Large intestine (tissue), 3 donors: ENCODE measurements around the gene EPOP. TPM values are rescaled to one million over a fixed set of nuclear protein-coding genes. Genes with fewer than 3 reads are reported as not detected.
"Not testable (repeated sequence)": the region's sequence is repeated elsewhere in the genome, so short reads cannot be mapped to it uniquely, and the experiment has no call there.

Experiments
- DNase-seq, 2 donors: peaks; one replicate each; pipeline versions ENCODE4 v3.0.0 to v3.0.0-alpha.2; 2013
- H3K27ac ChIP-seq: one replicate; pipeline ENCODE4 v1.5.1; 2013; ENCODE audit warnings: low read length
- H3K27me3 ChIP-seq: 2 replicates; pipeline ENCODE4 v1.6.1; 2013; ENCODE audit warnings: low read length; ENCODE audit not compliant: control insufficient read depth, insufficient read depth
- H3K36me3 ChIP-seq: 2 replicates; pipeline ENCODE4 v1.6.1; 2013; ENCODE audit warnings: low read length; ENCODE audit not compliant: control insufficient read depth, insufficient read depth
- H3K4me1 ChIP-seq: one replicate; pipeline ENCODE4 v1.6.1; 2013; ENCODE audit warnings: low read length; ENCODE audit not compliant: control insufficient read depth, insufficient read depth
- H3K4me3 ChIP-seq: one replicate; pipeline ENCODE4 v1.5.1; 2013; ENCODE audit warnings: low read length
- H3K9me3 ChIP-seq: one replicate; pipeline ENCODE4 v1.6.1; 2013; ENCODE audit warnings: mild to moderate bottlenecking, low read depth, low read length, moderate library complexity; ENCODE audit not compliant: control insufficient read depth
- WGBS: methylation state at CpG from one replicate; pipeline ENCODE4 v1.1.5; 2013; ENCODE audit warnings: low lambda C conversion rate; ENCODE audit not compliant: insufficient coverage; 5-methylcytosine and 5-hydroxymethylcytosine counted together
- polyA plus RNA-seq: library from polyadenylated mRNA; unstranded; fragments of 120-200 nt; gene quantifications from one replicate; pipeline ENCODE4 v1.2.1, GENCODE V29; 2013

Gene EPOP
- polyA plus RNA-seq, 1 donor: 0.57 TPM

- Histone ChIP-seq H3K9me3 (peaks cover under 1% of the 10 kb centered on the region), H3K27ac (no peak overlapping the region), H3K4me3 (no peak overlapping the region), H3K4me1 (peaks cover 5% of the 10 kb centered on the region), H3K36me3 (no peaks in the 10 kb centered on the region), H3K27me3 (peaks cover 10% of the 10 kb centered on the region)
- WGBS: no CpG with 5 or more reads among the region's 7 CpGs
- DNase-seq: no peak
These were observed 15.3 kb downstream of the EPOP start for GRCh38 chr17:38659415-38659814.

DNA sequence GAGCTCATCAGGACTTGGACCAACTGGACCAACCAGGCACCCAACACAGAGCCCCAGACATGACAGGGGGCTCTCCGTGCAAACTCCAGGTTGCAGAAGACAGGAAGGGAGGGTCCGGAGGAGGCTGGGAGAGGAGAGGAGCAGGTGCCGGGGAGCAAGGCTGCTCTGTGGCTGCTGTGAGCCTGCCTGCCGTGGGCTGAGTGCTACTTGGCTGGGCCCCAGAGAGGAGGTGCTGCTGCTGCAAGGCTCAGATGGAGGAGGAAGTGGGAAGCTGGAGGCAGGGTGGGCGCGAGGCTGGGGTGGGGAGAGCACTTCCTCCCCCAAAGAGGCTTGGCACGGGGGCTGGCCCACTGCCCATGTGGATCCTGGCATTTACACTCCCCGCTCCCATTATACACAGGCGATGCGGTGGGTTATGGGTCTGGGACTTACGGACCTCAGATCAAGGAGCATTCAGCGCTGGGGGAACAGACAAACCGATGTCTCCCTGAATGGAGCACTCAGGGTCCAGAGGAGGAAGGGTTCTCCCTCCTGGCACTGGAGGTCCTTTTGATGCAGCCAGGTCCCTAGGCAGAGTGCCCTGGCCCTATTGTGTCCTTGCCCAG lies 15.9 kb downstream of the EPOP start:
- no CpG with 5 or more reads among the region's 13 CpGs for WGBS
- Histone ChIP-seq H3K4me3 (no peak overlapping the region), H3K27ac (no peak overlapping the region), H3K36me3 (no peaks in the 10 kb centered on the region), H3K9me3 (peaks cover 2% of the 10 kb centered on the region), H3K27me3 (peaks cover 16% of the 10 kb centered on the region), H3K4me1 (peaks cover 5% of the 10 kb centered on the region)
- no peak for DNase-seq

DNA sequence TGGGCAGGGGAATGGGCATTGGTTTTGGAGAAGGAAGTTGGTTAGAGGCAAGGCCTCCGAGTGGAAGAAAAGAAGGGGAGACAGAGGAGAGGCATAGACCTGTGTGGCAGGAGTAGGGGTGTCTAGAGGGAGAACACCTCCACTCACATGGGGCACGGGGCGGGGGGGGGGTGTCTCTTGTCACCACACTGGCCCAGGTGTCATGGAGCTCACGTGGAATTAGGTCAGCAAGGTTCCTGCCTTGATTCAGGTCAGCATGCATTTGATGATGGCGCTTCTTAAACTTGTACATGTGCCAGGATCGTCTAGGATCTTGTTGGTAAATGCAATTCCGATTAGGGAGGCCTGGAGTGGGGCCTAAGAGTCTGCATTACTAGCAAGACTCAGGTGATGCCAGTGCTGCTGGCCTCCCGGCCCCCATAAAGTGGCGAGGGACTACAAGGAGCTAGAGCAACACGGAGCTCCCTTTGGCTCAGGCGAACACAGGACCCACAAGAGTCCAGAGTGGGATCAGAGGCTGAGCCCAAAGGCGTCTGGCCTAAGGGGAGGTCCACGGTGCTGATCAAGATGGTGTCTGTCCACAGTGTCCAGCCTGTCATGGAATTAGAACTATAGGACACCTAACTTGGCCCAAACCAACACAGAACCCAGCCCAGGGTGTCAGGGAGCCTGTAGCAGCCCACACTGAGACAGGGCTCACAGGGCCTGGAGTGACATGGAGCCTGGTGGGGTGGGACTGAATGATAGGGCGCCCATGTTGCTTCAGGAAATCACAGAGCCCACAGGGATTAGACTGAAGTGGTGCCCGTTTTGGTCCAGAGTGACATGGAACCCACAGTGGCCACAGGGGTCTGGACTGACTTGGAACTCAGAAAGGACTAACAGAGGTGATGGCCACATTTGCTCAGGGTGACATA lies 16.7 kb downstream of the EPOP start:
- peaks cover 5% of the 10 kb centered on the region for H3K4me1 ChIP-seq
- H3K36me3 ChIP-seq: no peaks in the 10 kb centered on the region
- no peak for DNase-seq
- peaks cover 21% of the 10 kb centered on the region for H3K27me3 ChIP-seq
- H3K9me3 ChIP-seq: peaks cover 2% of the 10 kb centered on the region
- no peak overlapping the region for H3K4me3 ChIP-seq
- no CpG with 5 or more reads among the region's 15 CpGs for WGBS
- no peak overlapping the region for H3K27ac ChIP-seq

DNA sequence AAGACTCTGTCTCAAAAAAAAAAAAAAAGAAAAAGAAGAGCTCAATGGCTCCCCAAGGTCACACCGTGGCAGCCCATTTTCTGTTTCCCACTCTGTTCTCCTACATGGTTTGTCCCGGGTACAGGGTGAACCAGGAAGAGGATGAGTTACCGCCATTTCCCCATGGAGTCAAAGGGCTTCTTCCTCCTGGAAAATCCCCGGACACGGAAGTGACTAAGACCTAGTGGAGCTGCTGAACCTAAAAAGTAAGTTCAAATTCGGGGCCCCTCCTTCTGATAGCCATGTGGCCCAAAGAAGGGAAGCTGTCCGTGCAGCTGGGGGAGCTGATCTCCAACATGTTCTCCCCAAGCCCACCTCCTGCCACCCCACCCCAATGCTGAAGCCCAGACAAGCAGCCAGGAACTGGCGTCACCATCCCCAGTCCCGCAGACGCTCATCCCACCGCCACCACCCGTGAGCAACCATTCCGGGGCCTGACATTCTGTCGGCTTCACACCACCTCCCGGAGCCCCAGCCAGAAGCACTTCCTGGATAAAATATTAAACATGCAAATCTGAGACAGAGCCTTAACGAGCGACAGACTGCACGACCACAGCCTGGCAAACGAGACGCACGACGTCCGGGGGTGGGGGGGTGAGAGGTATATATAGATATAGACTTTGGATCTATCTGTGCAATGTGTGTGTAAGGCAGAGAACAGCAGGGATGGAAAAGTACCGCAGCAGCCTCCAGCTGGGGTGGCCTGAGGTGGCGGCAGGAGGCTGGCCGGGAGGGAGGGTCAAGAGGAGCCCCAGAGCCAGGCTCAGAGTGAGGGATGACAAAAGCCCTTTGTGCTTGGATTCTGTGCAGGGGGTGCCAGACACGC lies 17.6 kb downstream of the EPOP start:
- Histone ChIP-seq H3K27me3 (peaks cover 19% of the 10 kb centered on the region), H3K27ac (no peak overlapping the region), H3K9me3 (peaks cover 2% of the 10 kb centered on the region), H3K4me1 (peaks cover 5% of the 10 kb centered on the region), H3K4me3 (no peak overlapping the region), H3K36me3 (no peaks in the 10 kb centered on the region)
- 60% methylated on average over 1 of the region's 27 CpGs for WGBS
- no peak for DNase-seq

DNA sequence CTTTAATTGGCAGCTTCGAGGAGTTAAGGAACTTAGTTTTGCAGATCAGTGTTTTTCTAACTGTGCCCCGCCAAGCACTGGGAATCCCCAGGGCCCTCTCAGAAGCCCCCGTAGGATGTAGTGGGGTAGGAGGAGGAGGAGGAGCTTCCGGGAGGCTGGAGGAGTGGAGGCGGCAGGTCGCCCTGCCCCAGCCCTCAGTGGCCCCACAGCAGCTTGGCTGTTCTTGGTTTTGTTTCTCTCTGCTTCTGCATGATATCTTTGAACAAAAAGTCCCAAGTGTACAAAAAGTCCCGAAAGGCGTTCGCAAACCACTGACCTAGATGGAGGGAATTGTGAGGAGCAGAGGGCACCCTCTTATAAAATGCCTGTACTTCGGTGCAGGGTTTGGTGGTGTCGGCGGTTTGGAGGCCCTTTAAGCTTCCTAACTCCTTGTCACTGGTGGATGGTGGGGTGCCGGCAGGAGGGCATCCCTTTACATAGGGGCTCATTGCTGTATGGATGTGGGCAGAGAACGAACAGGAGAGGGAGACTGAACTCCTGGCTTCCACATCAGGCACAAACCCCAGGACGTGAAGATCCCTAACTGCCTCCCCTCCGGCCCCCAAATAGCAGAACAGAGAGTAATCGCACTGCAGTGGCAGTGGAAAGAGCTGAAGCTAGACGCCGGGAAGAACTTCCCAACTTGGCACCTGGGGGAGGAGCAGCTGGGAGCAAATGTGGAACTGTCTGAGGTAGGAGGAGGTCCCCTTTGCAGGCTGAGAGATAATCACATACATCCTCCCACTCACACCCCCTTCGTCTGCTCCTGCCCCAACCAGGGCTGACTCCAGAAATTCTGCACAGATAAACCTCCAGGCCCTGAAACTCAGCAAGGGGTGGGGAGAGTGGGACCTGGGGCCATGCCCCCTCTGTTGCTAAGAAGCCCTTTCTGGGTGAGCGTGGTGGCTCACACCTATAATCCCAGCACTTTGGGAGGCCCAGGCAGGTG lies 20.1 kb downstream of the EPOP start:
- H3K36me3 ChIP-seq: no peaks in the 10 kb centered on the region
- DNase-seq: no peak
- H3K4me3 ChIP-seq: no peak overlapping the region
- H3K27ac ChIP-seq: no peak overlapping the region
- peaks cover 2% of the 10 kb centered on the region for H3K9me3 ChIP-seq
- WGBS: no CpG with 5 or more reads among the region's 21 CpGs
- peaks cover 19% of the 10 kb centered on the region for H3K27me3 ChIP-seq
- H3K4me1 ChIP-seq: peaks cover 5% of the 10 kb centered on the region

DNA sequence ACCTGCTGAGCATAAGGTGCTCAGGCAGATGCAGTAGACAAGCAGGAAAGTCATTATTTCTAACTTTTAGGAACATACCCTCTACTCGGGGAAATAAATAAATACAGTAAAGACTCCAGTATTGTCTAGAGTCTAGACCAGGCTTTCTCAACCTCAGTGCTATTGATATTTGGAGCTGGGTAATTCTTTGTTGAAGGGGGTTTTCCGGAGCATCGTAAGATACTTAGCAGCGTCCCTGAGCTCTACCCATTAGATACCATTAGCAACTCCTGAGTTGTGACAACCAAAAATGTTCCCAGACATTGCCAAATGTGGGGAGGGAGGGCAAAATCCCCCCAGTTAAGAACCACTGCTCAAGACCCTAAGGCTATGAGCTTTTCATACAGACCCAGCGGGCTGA lies 21.1 kb downstream of the EPOP start:
- H3K27me3 ChIP-seq: peaks cover 19% of the 10 kb centered on the region
- no peak for DNase-seq
- H3K4me1 ChIP-seq: peaks cover 5% of the 10 kb centered on the region
- peaks cover 2% of the 10 kb centered on the region for H3K9me3 ChIP-seq
- H3K27ac ChIP-seq: no peak overlapping the region
- no peak overlapping the region for H3K4me3 ChIP-seq
- no peaks in the 10 kb centered on the region for H3K36me3 ChIP-seq
- no CpG with 5 or more reads among the region's 5 CpGs for WGBS

- H3K36me3 ChIP-seq: no peaks in the 10 kb centered on the region
- no peak overlapping the region for H3K27ac ChIP-seq
- H3K27me3 ChIP-seq: peaks cover 19% of the 10 kb centered on the region
- no CpG with 5 or more reads among the region's 1 CpG for WGBS
- H3K4me1 ChIP-seq: peaks cover 5% of the 10 kb centered on the region
- peaks cover 2% of the 10 kb centered on the region for H3K9me3 ChIP-seq
- no peak for DNase-seq
- no peak overlapping the region for H3K4me3 ChIP-seq
These were observed 21.5 kb downstream of the EPOP start for GRCh38 chr17:38653230-38653629.

- not testable (repeated sequence) for DNase-seq, H3K4me1 ChIP-seq, H3K36me3 ChIP-seq, H3K27ac ChIP-seq, H3K4me3 ChIP-seq, H3K9me3 ChIP-seq
- no CpG with 5 or more reads among the region's 11 CpGs for WGBS
- peaks cover 18% of the 10 kb centered on the region for H3K27me3 ChIP-seq
These were observed 24.0 kb downstream of the EPOP start for GRCh38 chr17:38650653-38651173.

DNA sequence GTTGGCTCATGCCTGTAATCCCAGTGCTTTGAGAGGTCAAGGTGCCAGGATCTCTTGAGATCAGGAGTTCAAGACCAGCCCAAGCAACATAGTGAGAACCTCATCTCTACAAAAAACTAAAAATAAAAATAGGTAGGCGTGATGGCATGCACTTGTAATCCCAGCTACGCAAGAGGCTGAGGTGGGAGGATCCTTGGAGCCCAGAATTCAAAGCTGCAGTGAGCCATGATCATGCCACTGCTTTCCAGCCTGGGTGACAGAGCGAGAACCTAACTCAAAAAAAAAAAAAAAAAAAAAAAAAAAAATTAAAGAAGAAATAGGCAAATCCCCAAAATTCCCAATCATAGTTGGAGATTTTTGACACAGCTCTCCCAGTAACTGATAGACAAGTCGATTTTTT lies 36.8 kb downstream of the EPOP start:
- no peak for DNase-seq
- Histone ChIP-seq H3K27me3 (no peaks in the 10 kb centered on the region), H3K9me3 (no peaks in the 10 kb centered on the region), H3K36me3 (no peaks in the 10 kb centered on the region), H3K4me1 (no peaks in the 10 kb centered on the region), H3K27ac (no peak overlapping the region), H3K4me3 (no peak overlapping the region)
- WGBS: 78% methylated on average over 1 of the region's 4 CpGs
